Measurements from ENCODE around the gene HFE. TPM values are rescaled to one million over a fixed set of nuclear protein-coding genes. Genes with fewer than 3 reads are reported as not detected.

The HFE gene
- total RNA-seq, 1 donor from 2014 or later: 2.6 TPM

GRCh38 chr6:26120807-26121140, 33.5 kb downstream of the HFE start:
- Mint-ChIP-seq H3K36me3 (peaks cover 3% of the 10 kb centered on the region), H3K9me3 (no peaks in the 10 kb centered on the region), H3K4me1 (ENCODE audit: unreplicated experiment) (peaks cover 14% of the 10 kb centered on the region), H3K27ac (peak overlapping the region; percentile 83), H3K27me3 (no peaks in the 10 kb centered on the region), H3K4me3 (no peak overlapping the region)
- no peak for TF ChIP-seq CTCF (conservative IDR thresholded peaks at IDR 0.05)
- no peak for DNase-seq (ENCODE audit: extremely low spot score, unreplicated experiment)

GRCh38 chr6:26121141-26122004, 34.1 kb downstream of the HFE start:
- Mint-ChIP-seq H3K4me1 (ENCODE audit: unreplicated experiment) (peaks cover 14% of the 10 kb centered on the region), H3K27ac (peak overlapping the region; percentile 83), H3K9me3 (no peaks in the 10 kb centered on the region), H3K27me3 (no peaks in the 10 kb centered on the region), H3K36me3 (peaks cover 3% of the 10 kb centered on the region), H3K4me3 (peak overlapping the region; percentile 50)
- no peak for TF ChIP-seq CTCF (conservative IDR thresholded peaks at IDR 0.05)
- DNase-seq (ENCODE audit: extremely low spot score, unreplicated experiment): no peak

- Mint-ChIP-seq H3K9me3 (no peaks in the 10 kb centered on the region), H3K4me3 (peak overlapping the region; percentile 95), H3K27me3 (no peaks in the 10 kb centered on the region), H3K36me3 (peaks cover 8% of the 10 kb centered on the region), H3K4me1 (ENCODE audit: unreplicated experiment) (peaks cover 18% of the 10 kb centered on the region), H3K27ac (peak overlapping the region; percentile 98)
- no peak for DNase-seq (ENCODE audit: extremely low spot score, unreplicated experiment)
- no peak for TF ChIP-seq CTCF (conservative IDR thresholded peaks at IDR 0.05)
Measured at GRCh38 chr6:26122005-26122388, 34.8 kb downstream of the HFE start.

- Mint-ChIP-seq H3K4me3 (peak overlapping the region; percentile 95), H3K27me3 (no peaks in the 10 kb centered on the region), H3K27ac (peak overlapping the region; percentile 98), H3K9me3 (no peaks in the 10 kb centered on the region), H3K36me3 (peaks cover 11% of the 10 kb centered on the region), H3K4me1 (ENCODE audit: unreplicated experiment) (peaks cover 22% of the 10 kb centered on the region)
- no peak for DNase-seq (ENCODE audit: extremely low spot score, unreplicated experiment)
- TF ChIP-seq CTCF (conservative IDR thresholded peaks at IDR 0.05): no peak
Measured at GRCh38 chr6:26122402-26122792, 35.2 kb downstream of the HFE start.

GRCh38 chr6:26122793-26123674, 35.8 kb downstream of the HFE start:
- no peaks in the 10 kb centered on the region for H3K27me3 Mint-ChIP-seq
- peaks cover 11% of the 10 kb centered on the region for H3K36me3 Mint-ChIP-seq
- H3K4me3 Mint-ChIP-seq: peak overlapping the region; percentile 95
- H3K9me3 Mint-ChIP-seq: no peaks in the 10 kb centered on the region
- H3K27ac Mint-ChIP-seq: peak overlapping the region; percentile 98
- peak; percentile 82 for DNase-seq (ENCODE audit: extremely low spot score, unreplicated experiment)
- TF ChIP-seq CTCF (conservative IDR thresholded peaks at IDR 0.05): no peak
- peaks cover 22% of the 10 kb centered on the region for H3K4me1 Mint-ChIP-seq (ENCODE audit: unreplicated experiment)

Data from type B pancreatic cell (in vitro differentiated cells).